HG03571 (cell line): Measurements from ENCODE around the gene IREB2.

Source experiments
- ATAC-seq: cut with Tn5 transposase; IDR thresholded peaks from one replicate; pipeline ENCODE4 v1.9.1; 2021; ENCODE audit not compliant: unreplicated experiment

The IREB2 gene

DNA sequence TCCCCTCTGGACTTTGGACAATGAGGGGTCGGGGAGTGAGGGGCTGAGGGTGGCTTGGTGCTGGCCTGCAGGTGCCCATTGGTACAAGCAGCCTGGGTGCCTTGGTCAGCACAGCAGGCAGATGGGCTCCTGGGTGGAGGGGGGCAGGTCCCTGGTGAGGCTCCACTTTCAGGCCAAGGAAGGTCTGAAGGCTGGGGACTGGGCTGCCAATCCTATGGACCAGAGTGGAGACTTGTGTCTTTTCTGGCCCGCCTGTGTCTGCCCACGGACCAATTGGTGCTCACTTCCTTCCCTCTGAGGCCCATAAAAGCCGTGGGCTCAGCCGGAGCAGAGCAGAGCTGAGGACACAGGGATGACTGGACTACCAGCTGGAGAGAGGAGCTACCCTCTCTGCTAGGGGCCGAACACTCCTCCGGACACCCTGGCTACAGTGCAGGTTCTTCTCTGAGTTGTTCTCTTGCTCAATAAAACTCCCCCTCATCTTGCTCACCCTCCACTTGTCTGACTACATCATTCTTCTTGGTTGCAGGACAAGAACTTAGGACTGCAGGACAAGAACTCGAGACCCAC is 31.9 kb upstream of the IREB2 start:
- no peak for ATAC-seq

DNA sequence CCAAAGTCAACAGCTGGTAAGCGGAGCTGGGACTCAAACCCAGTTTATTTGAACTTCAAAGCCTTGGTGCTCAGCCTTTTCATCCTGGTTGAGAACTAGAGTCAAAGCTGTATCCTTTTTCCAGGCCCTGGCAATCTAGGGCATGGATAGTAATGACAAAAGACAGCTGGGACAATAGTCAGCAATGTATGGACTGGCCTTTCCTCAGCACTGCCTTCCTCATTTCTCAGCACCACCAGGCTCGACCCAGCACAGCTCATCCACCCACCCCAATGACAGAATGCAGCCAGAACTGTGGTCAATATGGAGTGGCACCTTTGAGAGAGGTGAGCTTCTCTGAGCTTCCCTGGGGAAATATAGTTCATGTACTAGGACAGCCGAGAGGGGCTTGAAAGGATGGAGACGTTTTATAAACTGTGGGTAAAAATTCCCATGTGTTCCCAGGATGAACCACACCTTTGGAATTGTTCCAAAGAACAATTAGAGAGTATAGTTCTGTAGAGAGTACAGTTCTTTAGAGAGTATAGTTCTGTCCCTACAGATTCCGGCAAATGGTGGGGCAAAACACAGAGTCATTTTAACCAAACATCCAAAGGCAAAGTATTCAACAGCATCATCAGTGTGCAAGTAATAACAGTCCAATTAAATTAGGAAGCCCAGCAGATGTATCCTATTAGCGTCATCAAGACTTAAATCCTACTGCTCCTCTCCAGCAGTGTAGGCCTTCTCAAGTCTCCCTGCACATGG is 30.2 kb upstream of the IREB2 start:
- ATAC-seq = no peak

DNA sequence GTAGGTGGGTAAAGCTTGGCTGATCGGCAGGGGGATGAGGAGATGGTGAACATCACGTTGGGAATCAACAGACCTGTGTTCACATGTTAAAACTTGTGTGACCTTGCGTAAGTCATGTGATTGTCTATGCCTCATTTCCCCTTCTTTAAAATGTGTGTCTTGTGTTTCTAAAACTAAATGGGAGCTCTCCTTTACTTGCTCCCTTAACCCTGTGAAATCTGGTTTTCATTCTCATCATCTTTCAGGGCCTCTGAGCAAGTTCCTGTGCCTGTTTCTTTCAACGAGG is 29.7 kb upstream of the IREB2 start:
- ATAC-seq = no peak

DNA sequence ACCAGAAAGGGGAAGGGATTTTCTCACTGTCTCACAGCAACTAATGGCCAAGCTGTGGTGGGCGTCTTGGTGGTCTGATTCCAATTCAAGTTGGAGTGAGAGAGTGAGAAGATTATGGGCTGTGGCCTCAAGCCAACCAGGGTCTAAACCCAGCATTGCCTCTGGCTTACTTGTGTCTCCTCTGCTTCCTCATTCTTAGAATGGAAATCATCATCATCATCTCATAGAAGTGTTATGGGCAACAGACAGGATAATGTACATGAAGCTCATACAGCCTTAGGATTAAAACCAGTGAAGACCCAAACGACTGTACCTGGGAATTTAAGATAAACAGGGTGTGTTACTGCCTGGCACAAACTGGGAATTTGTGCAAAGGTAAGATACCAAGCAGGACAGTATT is 29.1 kb upstream of the IREB2 start:
- no peak for ATAC-seq

DNA sequence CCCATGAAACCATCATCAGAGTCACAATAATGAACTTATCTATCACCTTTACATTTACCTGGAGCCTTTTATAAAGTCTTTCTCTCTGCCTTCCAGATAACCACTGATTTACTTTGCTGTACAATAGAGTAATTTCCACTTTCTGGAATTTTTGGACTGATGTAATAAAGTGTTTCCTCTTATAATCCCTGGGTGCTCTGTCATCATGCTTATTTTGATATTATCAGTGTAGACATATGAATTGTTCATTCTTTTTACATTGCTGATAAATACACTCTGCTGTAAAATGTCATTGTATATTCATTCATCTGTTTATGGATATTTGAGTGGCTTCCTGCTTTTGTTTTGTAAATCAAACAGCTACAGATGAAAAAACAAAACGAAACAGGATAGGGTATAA is 27.0 kb upstream of the IREB2 start:
- no peak for ATAC-seq

DNA sequence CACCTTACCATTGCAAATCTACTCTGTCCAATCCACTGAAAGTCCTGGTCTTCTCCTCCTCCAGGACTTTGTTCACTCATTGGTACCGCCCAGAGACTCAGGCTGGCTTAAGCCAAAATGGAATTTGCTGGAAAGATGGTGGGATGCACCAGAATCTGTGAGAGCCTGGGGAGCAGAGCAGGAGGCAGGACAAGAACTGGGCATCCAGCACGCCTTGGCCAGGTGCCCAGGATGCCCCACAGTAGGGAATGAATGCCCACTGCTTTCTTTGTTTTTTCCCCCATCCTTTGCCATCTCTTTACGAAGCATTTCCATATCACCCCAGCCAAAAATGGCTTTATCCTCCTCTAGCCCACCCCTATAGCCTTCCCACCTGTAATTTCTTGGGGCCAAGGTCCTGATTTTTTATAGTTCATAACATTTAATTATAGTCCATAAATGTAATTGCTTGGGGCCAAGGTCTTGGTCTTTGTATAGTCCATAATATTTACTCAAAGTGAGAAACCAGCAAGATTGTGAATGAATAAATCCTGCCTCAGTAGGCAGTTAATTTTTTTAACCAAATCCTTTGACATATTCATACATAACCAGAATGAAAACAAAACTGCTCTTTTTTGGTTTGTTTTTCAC is 23.3 kb upstream of the IREB2 start:
- ATAC-seq = no peak

DNA sequence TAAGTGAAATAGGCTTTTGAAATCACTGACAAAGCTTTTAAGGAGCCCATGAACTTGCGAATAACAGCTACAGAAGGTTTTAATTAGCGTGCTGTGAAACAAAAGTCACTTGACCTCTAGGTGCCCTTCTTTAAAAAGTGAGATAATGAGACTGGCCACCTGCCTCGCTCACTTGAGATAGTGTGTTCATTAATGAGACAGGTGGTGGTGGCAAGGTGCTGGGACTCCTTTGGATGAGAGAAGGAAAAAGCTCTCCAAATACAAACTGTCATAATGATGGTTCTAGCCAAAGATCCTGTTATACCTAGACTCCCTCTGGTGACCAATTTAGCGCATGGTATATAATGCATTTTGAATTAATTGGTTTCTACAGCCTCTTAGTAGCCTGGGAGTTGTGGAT is 22.7 kb upstream of the IREB2 start:
- ATAC-seq = no peak

DNA sequence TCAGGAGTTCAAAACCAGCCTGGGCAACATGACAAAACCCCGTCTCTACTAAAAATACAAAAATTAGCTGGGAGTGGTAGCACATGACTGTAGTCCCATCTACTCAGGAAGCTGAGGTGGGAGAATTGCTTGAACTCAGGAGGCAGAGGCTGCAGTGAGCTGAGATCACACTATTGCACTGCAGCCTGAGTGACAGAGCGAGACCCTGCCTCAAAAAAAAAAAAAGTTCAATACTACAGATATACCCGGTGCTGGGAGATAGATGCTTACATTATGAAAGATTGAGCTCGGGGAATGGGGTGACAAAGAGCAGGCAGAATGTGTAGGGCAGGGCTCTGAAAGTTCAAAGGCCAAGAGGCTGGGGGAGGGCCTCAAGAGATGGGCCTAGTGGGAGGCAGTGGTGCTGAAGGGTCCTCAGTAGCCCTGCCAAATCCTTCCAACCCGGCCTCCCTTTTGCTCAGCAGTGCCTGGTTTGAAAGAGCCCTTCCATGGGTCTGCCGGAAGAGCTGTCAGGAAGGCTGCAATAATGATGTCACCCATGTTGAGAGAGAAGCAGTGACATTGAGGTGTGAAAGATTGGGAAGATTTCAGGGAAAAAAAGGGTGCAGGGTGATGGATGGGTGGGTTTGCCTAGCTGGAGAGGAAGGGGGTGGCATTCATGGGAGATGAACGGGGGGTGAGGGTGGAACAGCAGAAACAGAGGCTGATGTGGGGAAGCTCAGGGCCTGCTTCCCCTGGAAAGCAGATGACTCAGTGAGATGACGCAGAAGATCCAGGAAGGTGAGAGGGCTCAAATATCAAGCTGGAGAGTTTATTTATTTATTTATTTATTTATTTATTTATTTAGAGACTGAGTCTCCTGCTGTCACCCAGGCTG is 20.0 kb upstream of the IREB2 start:
- no peak for ATAC-seq

DNA sequence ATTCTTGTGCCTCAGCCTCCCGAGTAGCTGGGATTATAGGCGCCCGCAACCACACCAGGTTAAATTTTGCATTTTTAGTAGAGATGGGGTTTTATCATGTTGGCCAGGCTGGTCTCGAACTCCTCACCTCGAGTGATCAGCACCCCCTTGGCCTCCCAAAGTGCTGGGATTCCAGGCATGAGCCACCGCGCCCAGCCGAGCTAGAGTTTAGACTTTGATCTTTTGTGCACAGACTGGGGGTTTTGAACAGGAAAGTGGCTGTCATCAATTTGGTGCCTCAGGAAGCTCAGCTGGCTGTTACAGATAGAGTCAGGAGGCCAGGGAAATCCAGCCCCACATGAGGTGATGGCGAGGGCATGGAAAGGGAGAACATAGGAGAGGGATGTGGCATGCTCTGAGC is 19.3 kb upstream of the IREB2 start:
- ATAC-seq = no peak

DNA sequence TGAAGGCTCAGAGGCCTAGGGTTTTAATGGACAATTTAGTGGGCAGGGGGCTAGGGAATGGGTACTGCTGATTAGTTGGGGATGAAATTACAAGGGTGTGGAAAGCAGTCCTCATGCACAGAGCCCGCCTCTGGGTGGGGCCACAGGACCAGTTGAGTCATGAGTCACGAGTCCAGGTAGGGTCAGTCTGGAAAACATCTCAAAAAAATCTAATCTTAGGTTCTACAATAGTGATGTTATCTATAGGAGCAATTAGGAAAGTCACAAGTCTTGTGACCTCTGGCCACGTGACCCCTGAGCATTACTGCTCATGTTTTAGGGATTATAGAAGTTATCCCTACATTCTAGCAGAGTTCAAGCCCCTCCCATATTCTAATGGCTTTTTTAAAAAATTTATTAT is 18.6 kb upstream of the IREB2 start:
- no peak for ATAC-seq

DNA sequence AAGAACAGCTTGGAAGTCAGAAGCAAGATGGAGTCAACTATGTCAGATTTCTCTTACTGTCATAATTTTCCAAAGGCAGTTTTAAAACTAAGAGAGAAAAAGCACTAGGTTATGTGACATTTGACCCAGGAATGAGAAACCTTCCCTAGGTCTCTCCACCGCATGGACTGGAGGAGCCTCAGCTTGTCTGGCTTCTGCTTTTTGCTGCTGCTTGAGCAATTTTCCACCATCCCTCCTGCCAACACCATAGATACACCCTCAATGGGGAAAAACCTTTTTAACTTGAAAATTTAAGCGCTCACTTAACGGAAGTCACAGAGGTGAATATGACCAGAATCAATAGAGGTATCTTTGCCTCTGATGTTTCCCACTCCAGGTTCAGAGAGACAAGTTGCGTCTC is 17.8 kb upstream of the IREB2 start:
- ATAC-seq = no peak

DNA sequence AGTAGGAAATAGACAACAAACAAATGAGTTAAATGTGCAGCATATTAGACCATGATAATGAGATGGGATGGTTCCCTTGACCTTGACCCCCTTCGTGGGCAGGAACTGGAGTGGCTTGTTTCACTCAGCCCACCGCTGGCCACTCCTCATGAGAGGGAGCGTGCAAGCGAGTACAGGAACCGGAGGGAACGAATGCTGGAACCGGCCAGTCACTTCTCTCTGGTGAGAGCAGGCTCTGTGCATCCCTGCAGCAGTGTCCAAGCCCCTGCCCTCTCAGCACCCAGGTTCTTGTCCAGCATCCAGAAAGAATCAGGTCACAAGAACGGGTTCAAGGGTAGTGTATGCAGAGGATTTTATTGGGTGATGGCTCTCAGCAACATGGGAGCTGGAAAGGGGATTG is 17.2 kb upstream of the IREB2 start:
- ATAC-seq = no peak

DNA sequence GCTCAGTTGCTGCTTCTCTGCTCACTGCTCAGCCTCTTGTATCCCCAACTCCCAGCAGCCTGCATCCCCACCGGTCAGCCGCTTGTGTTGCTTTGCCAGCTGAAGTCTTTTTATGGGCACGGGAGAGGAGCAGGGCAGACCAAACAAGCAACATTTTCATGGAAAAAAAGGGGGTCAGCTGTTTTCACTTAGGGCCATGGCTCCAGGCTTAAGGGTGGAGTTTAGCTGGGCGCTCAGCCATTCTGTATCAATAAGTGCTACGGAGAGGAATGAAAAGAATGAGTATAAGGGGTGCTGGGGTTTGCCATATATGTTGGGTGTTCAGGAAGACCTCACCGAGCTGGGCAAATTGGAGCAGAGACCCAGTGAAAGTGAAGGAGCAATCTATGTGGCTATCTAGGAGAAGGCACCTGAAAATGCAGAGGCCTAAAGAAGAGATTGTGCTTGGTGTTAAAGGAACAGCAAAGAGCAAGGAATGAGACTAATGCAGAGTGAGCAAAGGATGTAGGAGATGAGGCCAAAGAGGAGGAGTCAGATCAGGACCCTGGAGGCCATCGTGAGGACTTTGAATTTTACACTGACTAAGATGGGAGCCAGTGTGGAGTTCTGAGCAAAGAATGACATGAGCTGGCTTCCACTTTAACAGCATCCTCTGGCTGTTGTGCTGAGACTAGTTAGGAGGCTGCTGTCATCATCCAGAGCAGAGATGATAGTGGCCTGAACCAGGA is 16.6 kb upstream of the IREB2 start:
- no peak for ATAC-seq

DNA sequence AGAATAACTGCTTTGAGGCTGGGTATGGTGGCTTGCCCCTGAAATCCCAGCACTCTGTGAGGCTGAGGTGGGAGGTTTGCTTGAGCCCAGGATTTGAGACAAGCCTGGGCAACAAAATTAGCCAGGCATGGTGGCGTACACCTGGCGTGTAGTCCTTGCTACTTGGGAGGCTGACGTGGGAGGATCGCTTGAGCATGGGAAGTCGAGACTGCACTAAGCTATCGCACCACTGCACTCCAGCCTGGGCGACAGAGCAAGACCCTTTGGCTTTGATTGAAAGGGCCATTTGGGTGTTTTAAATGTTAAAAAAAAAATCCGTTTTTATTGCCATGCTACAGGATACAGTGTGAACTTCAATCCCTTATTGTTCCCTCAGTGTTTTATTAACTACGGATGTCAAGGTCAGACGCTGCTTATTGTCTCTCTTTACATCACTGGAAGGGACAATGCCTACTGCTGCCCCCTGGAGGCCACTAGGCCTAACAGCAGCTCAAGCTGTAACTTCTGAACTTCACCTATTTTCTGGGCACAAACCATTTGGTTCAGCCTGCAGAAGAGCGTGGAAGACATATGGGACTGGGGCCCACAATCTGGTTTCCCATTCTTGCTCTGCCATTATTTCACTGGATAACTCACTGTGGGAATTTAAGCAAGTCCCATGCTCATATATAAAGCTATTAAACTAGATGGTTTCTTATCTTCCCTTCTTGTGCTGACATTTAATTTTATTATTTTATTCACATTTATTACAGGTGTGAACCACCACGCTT is 15.3 kb upstream of the IREB2 start:
- no peak for ATAC-seq

DNA sequence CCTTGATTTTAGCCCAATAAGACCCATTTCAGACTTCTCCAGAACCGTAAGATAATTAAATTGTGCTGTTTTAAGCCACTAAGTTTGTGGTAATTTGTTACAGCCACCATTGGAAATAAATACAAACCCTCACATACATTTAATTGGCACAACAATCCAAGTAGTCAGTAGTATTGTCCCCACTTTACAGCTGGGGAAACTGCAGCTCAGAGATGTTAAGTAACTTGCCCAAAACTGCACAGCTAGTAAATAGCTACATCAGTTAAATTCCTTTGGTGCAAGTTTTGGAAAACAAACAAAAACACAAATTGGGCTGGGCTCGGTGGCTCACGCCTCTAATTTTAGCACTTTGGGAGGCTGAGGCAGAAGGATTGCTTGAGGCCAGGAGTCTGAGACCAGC is 13.3 kb upstream of the IREB2 start:
- no peak for ATAC-seq

DNA sequence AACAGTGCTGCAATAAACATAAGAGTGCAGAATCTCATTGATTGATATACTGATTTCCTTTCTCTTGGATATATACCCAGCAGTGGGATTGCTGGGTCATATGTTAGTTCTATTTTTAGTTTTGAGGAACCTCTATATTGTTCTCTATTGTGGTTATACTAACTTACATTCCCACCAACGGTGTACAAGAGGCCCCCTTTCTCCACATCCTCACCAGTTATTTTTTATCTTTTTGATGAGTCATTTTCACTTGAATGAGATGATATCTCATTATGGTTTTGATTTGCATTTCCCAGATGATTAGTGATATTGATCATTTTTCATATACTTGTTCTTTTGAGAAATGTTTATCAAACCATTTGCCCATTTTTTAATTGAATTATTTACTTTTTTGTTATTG is 12.4 kb upstream of the IREB2 start:
- no peak for ATAC-seq

DNA sequence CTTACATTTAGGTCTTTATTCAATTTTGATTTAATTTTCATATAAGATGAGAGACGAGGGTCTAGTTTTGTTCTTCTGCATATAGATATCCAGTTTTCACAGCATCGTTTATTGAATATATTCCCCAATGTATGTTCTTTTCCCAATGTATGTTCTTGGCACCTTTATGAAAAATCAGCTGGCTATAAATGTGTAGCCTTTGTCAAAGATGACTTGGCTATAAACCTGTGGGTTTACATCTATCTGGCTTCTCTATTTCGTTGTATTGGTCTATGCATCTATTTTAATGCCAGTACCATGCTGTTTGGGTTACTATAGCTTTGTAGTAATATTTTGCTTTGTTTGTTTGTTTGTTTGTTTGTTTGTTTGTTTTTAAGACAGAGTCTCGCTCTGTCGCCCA is 11.7 kb upstream of the IREB2 start:
- no peak for ATAC-seq

DNA sequence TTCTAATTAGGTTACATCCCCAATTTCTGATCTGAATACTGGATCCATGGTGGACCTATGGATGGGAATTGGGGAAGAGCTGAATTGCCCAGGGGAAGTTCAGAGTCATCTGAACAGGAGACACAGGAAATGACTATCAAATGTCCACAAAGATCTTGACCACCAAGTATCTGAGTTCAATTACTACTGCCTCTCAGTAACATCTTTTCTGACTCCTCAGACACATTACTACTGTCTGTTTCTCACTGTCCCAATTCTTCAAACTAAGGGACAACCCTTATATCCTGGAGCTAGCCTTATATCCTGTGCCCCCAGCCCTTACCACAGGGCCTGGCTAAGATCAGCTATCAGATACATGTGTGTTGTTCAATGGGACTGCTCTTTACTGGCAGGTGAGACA is 10.1 kb upstream of the IREB2 start:
- ATAC-seq = no peak

DNA sequence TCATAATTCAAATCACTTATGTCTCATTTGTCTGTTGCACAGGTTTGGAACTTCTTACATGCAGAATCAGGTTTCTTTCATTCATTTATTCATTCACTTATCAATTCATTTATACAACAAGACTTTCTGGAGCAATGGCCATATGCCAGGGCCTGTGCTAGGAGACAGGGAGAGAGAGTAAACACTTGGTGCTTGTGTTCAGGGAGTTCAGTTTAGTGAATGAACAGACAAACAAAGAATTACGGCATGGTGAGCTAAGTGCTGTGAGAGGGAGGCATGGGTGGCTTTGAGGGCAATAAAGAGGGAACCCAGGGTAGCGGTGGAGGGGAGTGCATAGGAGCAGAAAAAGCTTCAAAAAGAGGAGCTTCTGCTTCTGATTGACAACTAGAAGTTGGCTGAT is 8.5 kb upstream of the IREB2 start:
- no peak for ATAC-seq

DNA sequence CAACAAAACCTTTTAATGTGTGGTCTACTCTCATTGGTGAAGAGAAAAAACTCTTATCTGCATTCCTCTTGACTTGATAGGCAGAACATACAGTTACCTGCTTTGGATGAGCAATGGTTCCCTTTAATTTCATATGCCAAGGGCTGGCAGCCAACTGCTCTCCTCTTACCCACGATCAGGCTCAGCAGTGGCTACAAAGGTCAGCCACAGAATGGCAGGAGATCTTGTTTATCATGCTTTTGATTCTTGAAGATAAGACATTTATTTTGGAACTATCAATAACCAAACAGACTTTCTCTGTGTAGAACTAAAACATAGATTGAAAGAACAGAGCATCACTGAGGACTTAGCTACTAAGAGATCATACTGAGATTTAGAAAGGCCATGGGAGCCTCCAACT is 6.1 kb upstream of the IREB2 start:
- ATAC-seq = no peak

DNA sequence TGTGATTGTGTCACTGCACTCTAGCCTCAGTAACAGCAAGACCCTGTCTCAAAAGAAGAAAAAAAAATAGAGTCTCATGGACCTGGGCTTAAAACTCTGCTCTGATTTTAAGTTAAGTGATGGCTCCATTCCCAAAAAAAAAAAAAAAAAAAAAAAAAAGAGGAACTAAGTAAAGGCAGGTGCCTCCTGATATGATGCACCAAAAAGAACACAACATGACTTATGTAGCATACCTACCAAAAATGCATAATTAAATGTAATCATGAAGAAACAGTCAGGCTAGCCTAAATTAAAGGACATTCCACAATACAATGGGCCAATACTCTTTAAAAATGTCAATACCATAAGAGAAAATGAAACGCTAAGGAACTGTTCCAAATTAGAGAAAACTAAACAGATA is 5.4 kb upstream of the IREB2 start:
- no peak for ATAC-seq
